Measurements from ENCODE around the gene DAZ4.
"Not testable (repeated sequence)": the region's sequence is repeated elsewhere in the genome, so short reads cannot be mapped to it uniquely, and the experiment has no call there.

Gene DAZ4, protein sequence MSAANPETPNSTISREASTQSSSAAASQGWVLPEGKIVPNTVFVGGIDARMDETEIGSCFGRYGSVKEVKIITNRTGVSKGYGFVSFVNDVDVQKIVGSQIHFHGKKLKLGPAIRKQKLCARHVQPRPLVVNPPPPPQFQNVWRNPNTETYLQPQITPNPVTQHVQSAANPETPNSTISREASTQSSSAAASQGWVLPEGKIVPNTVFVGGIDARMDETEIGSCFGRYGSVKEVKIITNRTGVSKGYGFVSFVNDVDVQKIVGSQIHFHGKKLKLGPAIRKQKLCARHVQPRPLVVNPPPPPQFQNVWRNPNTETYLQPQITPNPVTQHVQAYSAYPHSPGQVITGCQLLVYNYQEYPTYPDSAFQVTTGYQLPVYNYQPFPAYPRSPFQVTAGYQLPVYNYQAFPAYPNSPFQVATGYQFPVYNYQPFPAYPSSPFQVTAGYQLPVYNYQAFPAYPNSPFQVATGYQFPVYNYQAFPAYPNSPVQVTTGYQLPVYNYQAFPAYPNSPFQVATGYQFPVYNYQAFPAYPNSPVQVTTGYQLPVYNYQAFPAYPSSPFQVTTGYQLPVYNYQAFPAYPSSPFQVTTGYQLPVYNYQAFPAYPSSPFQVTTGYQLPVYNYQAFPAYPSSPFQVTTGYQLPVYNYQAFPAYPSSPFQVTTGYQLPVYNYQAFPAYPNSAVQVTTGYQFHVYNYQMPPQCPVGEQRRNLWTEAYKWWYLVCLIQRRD

DNA sequence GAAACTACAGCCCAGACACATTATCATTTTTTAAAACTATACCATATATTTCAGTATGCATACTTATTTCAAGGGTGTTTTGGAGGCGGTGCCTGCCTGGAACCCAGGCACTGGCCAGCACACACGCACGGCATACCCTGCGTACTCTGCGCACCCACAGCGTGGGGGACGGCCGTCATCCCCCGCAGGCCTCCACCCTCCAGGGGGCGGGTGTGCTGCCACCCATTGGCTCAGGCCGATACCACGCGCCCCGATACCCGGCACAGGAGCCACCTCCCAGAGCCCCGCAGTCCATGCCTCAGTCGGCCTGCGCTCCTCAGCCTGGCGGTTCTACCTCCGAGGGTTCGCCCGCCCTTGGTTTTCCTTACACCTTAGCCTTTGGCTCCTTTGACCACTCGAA is at the start of gene DAZ4:
Gene DAZ4, plus strand, starts transcription at position 301 of the 400 bp plus-strand sequence. CDS start 208 bp downstream, outside the sequence.
- not testable (repeated sequence) for DNase-seq

- not testable (repeated sequence) for DNase-seq
Measured at GRCh38 chrY:24813293-24813692, 20.4 kb upstream of the DAZ4 start, which contains the start of gene DAZ3. TSS of gene DAZ3 (minus strand) at chrY:24813393. CDS start at chrY:24813185, 208 bp downstream.

DNA sequence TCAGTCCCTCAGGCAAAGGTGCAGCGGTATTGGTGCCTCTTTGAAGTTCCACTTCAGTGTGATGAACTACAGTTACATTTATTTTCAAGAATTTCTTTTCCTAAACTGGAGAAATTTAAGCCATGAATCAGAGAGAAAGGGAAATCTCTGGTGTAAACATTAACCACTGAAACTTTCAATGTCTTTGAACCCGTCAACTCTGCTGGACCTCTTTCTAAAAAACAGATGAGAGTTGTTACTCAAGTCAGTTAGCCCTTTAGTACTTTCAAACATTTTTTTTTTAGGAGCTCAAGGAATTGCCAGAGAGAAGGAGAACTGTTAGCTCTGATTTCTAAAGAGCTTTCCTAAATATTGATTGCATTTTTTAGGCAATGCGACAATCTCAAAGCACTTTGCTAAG is 11.9 kb upstream of the DAZ4 start:
- not testable (repeated sequence) for DNase-seq

- not testable (repeated sequence) for DNase-seq
Measured at GRCh38 chrY:24824184-24824879, 9.4 kb upstream of the DAZ4 start.

DNA sequence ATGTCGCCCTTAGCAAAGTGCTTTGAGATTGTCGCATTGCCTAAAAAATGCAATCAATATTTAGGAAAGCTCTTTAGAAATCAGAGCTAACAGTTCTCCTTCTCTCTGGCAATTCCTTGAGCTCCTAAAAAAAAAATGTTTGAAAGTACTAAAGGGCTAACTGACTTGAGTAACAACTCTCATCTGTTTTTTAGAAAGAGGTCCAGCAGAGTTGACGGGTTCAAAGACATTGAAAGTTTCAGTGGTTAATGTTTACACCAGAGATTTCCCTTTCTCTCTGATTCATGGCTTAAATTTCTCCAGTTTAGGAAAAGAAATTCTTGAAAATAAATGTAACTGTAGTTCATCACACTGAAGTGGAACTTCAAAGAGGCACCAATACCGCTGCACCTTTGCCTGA is 8.7 kb upstream of the DAZ4 start:
- DNase-seq = not testable (repeated sequence)
